H1 (cell line): Measurements from ENCODE around the gene COL25A1. TPM values are rescaled to one million over a fixed set of nuclear protein-coding genes. Genes with fewer than 3 reads are reported as not detected.

Experiments used
- CTCF ChIA-PET: fragments of 300-600 bp; sonication (Branson Sonifier 250); formaldehyde crosslinking; loops from one replicate; lab custom pipeline; 2021; ENCODE audit not compliant: partially characterized antibody; lab: Charles Lee
- POLR2A ChIA-PET: fragments of 300-600 bp; sonication (Branson Sonifier 250); formaldehyde crosslinking; loops from one replicate; lab custom pipeline; 2021; ENCODE audit warnings: inconsistent platforms; ENCODE audit not compliant: partially characterized antibody; lab: Charles Lee
- DNase-seq, 2 experiments: peaks; one replicate each; pipeline versions ENCODE4 v3.0.0 to v3.0.0-alpha.2; 2010 to 2022; ENCODE audit warnings: low spot score in 2 of 2, low read depth in 1 of 2, mixed read lengths in 1 of 2
- FAIRE-seq: peaks from 2 replicates; lab custom pipeline; 2011; peaks lifted over from hg19 to GRCh38; lab: Jason Lieb, UNC
- H2AFZ ChIP-seq: 2 replicates; pipeline ENCODE4 v1.8.1; 2012; ENCODE audit warnings: low read length, inconsistent platforms
- H2AK5ac ChIP-seq: 2 replicates; pipeline ENCODE4 v1.6.1; 2013; ENCODE audit warnings: low read depth, low read length
- H2BK120ac ChIP-seq: replicated peaks from 2 replicates; pipeline ENCODE3; 2013; ENCODE audit warnings: low read depth, low read length, inconsistent platforms
- H2BK12ac ChIP-seq: 2 replicates; pipeline ENCODE4 v1.6.1; 2013; ENCODE audit warnings: low read depth, low read length
- H2BK15ac ChIP-seq: 2 replicates; pipeline ENCODE4 v1.6.1; 2013; ENCODE audit warnings: low read length
- H2BK20ac ChIP-seq: 2 replicates; pipeline ENCODE4 v1.6.1; 2013; ENCODE audit warnings: low read length
- H2BK5ac ChIP-seq: 2 replicates; pipeline ENCODE4 v1.6.1; 2013; ENCODE audit warnings: low read depth, low read length
- H3K14ac ChIP-seq: 2 replicates; pipeline ENCODE4 v1.6.1; 2013; ENCODE audit warnings: inconsistent platforms; ENCODE audit not compliant: insufficient read length
- H3K18ac ChIP-seq: 2 replicates; pipeline ENCODE4 v1.6.1; 2013; ENCODE audit warnings: low read length; ENCODE audit errors: extremely low read depth
- H3K23ac ChIP-seq: 2 replicates; pipeline ENCODE4 v1.6.1; 2013; ENCODE audit warnings: inconsistent platforms; ENCODE audit not compliant: insufficient read length
- H3K23me2 ChIP-seq: 2 replicates; pipeline ENCODE4 v1.6.1; 2013; ENCODE audit warnings: low read depth, low read length
- H3K27ac ChIP-seq: 2 replicates; pipeline ENCODE4 v1.6.1; 2011; ENCODE audit warnings: low read depth, low read length, inconsistent platforms
- H3K27me3 ChIP-seq, 4 experiments: replicated peaks in 1 of 4; 1 replicate in 1 of 4; 2 replicates in 3 of 4; pipeline versions ENCODE4 v1.6.1 to v1.8.1; 2011 to 2013; ENCODE audit warnings: low read length in 3 of 4, mild to moderate bottlenecking in 3 of 4, inconsistent platforms in 2 of 4, mixed read lengths in 2 of 4, moderate library complexity in 1 of 4; ENCODE audit not compliant: control insufficient read depth in 3 of 4, insufficient read depth in 3 of 4; ENCODE audit errors: extremely low read depth in 1 of 4
- H3K36me3 ChIP-seq, 4 experiments: 2 replicates each; pipeline versions ENCODE4 v1.6.1 to v1.8.1; 2011 to 2013; ENCODE audit warnings: mild to moderate bottlenecking in 4 of 4, low read length in 3 of 4, moderate library complexity in 2 of 4, control low read depth in 1 of 4, inconsistent platforms in 1 of 4; ENCODE audit not compliant: insufficient read depth in 4 of 4, control insufficient read depth in 2 of 4
- H3K4ac ChIP-seq: replicated peaks from 2 replicates; pipeline ENCODE3; 2013; ENCODE audit warnings: low read length, low read depth, mixed read lengths, inconsistent platforms; ENCODE audit not compliant: insufficient read length
- H3K4me1 ChIP-seq, 4 experiments: replicated peaks in 1 of 4; 1 replicate in 1 of 4; 2 replicates in 3 of 4; pipeline versions ENCODE4 v1.6.1 to v1.8.1; 2011 to 2013; ENCODE audit warnings: low read length in 3 of 4, inconsistent platforms in 2 of 4, mixed read lengths in 1 of 4; ENCODE audit not compliant: insufficient read depth in 4 of 4, control insufficient read depth in 3 of 4
- H3K4me2 ChIP-seq, 2 experiments: 2 replicates each; pipeline versions ENCODE4 v1.6.1 to v1.8.1; 2011 to 2013; ENCODE audit warnings: low read depth in 2 of 2, low read length in 2 of 2, control low read depth in 1 of 2, inconsistent platforms in 1 of 2, mild to moderate bottlenecking in 1 of 2; ENCODE audit not compliant: insufficient read depth in 1 of 2
- H3K4me3 ChIP-seq, 4 experiments: fragments of 200-600, 300-600 bp in 1 of 4; sonication (generic), shearing (Covaris generic), sonication (Bioruptor Twin) in 1 of 4; 2 replicates each; pipeline versions ENCODE4 v1.5.1 to v1.8.1; 2011 to 2016; ENCODE audit warnings: low read length in 4 of 4, low read depth in 3 of 4, control low read depth in 2 of 4, inconsistent platforms in 2 of 4, mild to moderate bottlenecking in 2 of 4, mixed read lengths in 1 of 4, moderate library complexity in 1 of 4; ENCODE audit not compliant: insufficient read depth in 2 of 4; ENCODE audit errors: extremely low read depth in 1 of 4
- H3K56ac ChIP-seq: replicated peaks from 2 replicates; pipeline ENCODE3; 2013; ENCODE audit warnings: low read depth, mild to moderate bottlenecking, mixed read lengths, low read length, inconsistent platforms; ENCODE audit not compliant: insufficient read length
- H3K79me1 ChIP-seq: 2 replicates; pipeline ENCODE4 v1.6.1; 2013; ENCODE audit warnings: low read depth, low read length, control low read depth
- H3K79me2 ChIP-seq, 2 experiments: 2 replicates each; pipeline versions ENCODE4 v1.6.1 to v1.8.1; 2012 to 2013; ENCODE audit warnings: low read length in 2 of 2, mild to moderate bottlenecking in 2 of 2, inconsistent platforms in 1 of 2; ENCODE audit not compliant: insufficient read depth in 2 of 2, control insufficient read depth in 1 of 2
- H3K9ac ChIP-seq, 4 experiments: replicated peaks in 1 of 4; 1 replicate in 1 of 4; 2 replicates in 3 of 4; pipeline versions ENCODE4 v1.6.1 to v1.8.1; 2011 to 2013; ENCODE audit warnings: low read depth in 3 of 4, low read length in 3 of 4, control low read depth in 2 of 4, mild to moderate bottlenecking in 2 of 4, moderate library complexity in 2 of 4, inconsistent platforms in 1 of 4; ENCODE audit errors: extremely low read depth in 1 of 4
- H3K9me3 ChIP-seq, 2 experiments: 2 replicates each; pipeline versions ENCODE4 v1.6.1 to v1.8.1; 2012 to 2013; ENCODE audit warnings: mild to moderate bottlenecking in 2 of 2, moderate library complexity in 2 of 2, control low read depth in 1 of 2, inconsistent platforms in 1 of 2, low read depth in 1 of 2, low read length in 1 of 2, mixed read lengths in 1 of 2; ENCODE audit not compliant: insufficient read depth in 2 of 2
- H4K20me1 ChIP-seq, 2 experiments: replicated peaks in 1 of 2; 2 replicates each; pipeline versions ENCODE3 to v1.8.1; 2011 to 2013; ENCODE audit warnings: inconsistent platforms in 2 of 2, low read length in 2 of 2, mild to moderate bottlenecking in 1 of 2; ENCODE audit not compliant: insufficient read depth in 2 of 2, control insufficient read depth in 1 of 2
- H4K5ac ChIP-seq: 2 replicates; pipeline ENCODE4 v1.6.1; 2013; ENCODE audit warnings: low read length, low read depth, mixed read lengths, inconsistent platforms; ENCODE audit not compliant: insufficient read length
- H4K8ac ChIP-seq: 2 replicates; pipeline ENCODE4 v1.8.0; 2013; ENCODE audit warnings: mild to moderate bottlenecking, moderate library complexity, low read length, inconsistent platforms; ENCODE audit not compliant: insufficient read depth; ENCODE audit errors: extremely low read depth
- H4K91ac ChIP-seq: replicated peaks from 2 replicates; pipeline ENCODE3; 2013; ENCODE audit warnings: low read length, mixed read lengths, inconsistent platforms; ENCODE audit not compliant: insufficient read length
- CBX5 ChIP-seq: fragments of 300-800, 300-1000 bp; sonication (generic); IDR thresholded peaks from 2 replicates; pipeline ENCODE4 v1.7.1; 2016; ENCODE audit warnings: antibody characterized with exemption, low read length, low read depth
- CHD1 ChIP-seq: IDR thresholded peaks from 2 replicates; pipeline ENCODE4 v1.6.1; 2012; ENCODE audit warnings: low read depth, low read length, improper control_type of control experiment
- CTBP2 ChIP-seq: IDR thresholded peaks from 2 replicates; pipeline ENCODE4 v1.7.0; 2011; ENCODE audit warnings: borderline replicate concordance, mild to moderate bottlenecking, moderate library complexity, mixed read lengths, low read length; ENCODE audit not compliant: insufficient read depth, insufficient read length
- MAX ChIP-seq: IDR thresholded peaks from 2 replicates; pipeline ENCODE4 v1.6.1; 2012; ENCODE audit warnings: inconsistent platforms
- NANOG ChIP-seq: IDR thresholded peaks from 2 replicates; pipeline ENCODE4 v1.6.1; 2011; ENCODE audit warnings: low read length, low read depth, mild to moderate bottlenecking, inconsistent platforms; ENCODE audit not compliant: insufficient read depth, poor library complexity, severe bottlenecking
- PHF8 ChIP-seq: fragments of 200-600 bp; sonication (generic); conservative IDR thresholded peaks from 2 replicates; pipeline ENCODE4 v1.7.1; 2012; ENCODE audit warnings: low read depth, mild to moderate bottlenecking, inconsistent platforms, low read length, moderate library complexity
- RNF2 ChIP-seq: fragments of 200-900, 300-1000 bp; sonication (generic); IDR thresholded peaks from 2 replicates; pipeline ENCODE4 v1.7.1; 2016; ENCODE audit warnings: borderline replicate concordance, low read depth, mild to moderate bottlenecking, antibody characterized with exemption, low read length; ENCODE audit not compliant: poor library complexity, severe bottlenecking; ENCODE audit errors: missing control alignments
- SAP30 ChIP-seq: fragments of 300-600 bp; sonication (generic); IDR thresholded peaks from 2 replicates; pipeline ENCODE4 v1.7.1; 2012; ENCODE audit warnings: low read length, moderate library complexity, mild to moderate bottlenecking, inconsistent platforms; ENCODE audit not compliant: insufficient read depth, insufficient replicate concordance
- SIN3A ChIP-seq, 2 experiments: IDR thresholded peaks in 1 of 2; conservative IDR thresholded peaks in 1 of 2; 2 replicates each; pipeline ENCODE4 v1.6.1; 2011 to 2012; ENCODE audit warnings: low read length in 2 of 2, improper control_type of control experiment in 1 of 2, low read depth in 1 of 2, mild to moderate bottlenecking in 1 of 2
- SUZ12 ChIP-seq: fragments of 200-600 bp; sonication (generic); IDR thresholded peaks from 2 replicates; pipeline ENCODE4 v1.6.1; 2012; ENCODE audit warnings: mild to moderate bottlenecking, inconsistent platforms, low read length, moderate library complexity, mixed read lengths
- TAF7 ChIP-seq: optimal IDR thresholded peaks from 2 replicates; pipeline ENCODE3; 2011; ENCODE audit warnings: low read depth, mild to moderate bottlenecking, inconsistent platforms, low read length, moderate library complexity, borderline replicate concordance
- YY1 ChIP-seq: IDR thresholded peaks from 2 replicates; pipeline ENCODE4 v1.6.1; 2011; ENCODE audit warnings: low read depth, mild to moderate bottlenecking, low read length
- WGBS, 2 experiments: shearing (Covaris generic) in 1 of 2; methylation state at CpG; one replicate each; pipeline versions ENCODE4 v1.1.6 to v1.1.7; 2013 to 2015; ENCODE audit warnings: low lambda C conversion rate in 2 of 2, mixed read lengths in 2 of 2, inconsistent platforms in 1 of 2, low coverage in 1 of 2, missing lambda C conversion rate in 1 of 2; ENCODE audit not compliant: insufficient replicate concordance in 2 of 2, insufficient coverage in 1 of 2, insufficient read length in 1 of 2; ENCODE audit errors: extremely low coverage in 1 of 2, missing lambda C conversion rate in 1 of 2; 5-methylcytosine and 5-hydroxymethylcytosine counted together
- polyA plus RNA-seq, 7 experiments: library from polyadenylated mRNA; depleted of rRNA in 3 of 7; stranded (reverse) in 5 of 7; unstranded in 2 of 7; fragments of >200 nt in 5 of 7; fragments of 200-250 nt in 2 of 7; gene quantifications; 1 replicate in 5 of 7; 2 replicates in 1 of 7; 4 replicates in 1 of 7; pipeline versions ENCODE4 v1.2.1 to v1.2.3, GENCODE V29; 2011 to 2013; ENCODE audit warnings: missing spikeins in 2 of 7, mixed read lengths in 2 of 7
- total RNA-seq: library from RNA; stranded (reverse); fragmentation: NEBNext Ultra II Directional; extraction: Animal tissue kit (Norgen Biotek cat#: 25700); gene quantifications from 2 replicates; pipeline ENCODE4 v1.2.1, GENCODE V29; 2021

Gene COL25A1
- total and polyA plus RNA-seq, 2 of the 8 experiments (the other 6 are each of a cell fraction or from before 2014, with no cell fraction given), result 1.1 to 8.3 TPM

- H3K9me3 ChIP-seq, result no peaks in the 10 kb centered on the region
- no peaks in the 10 kb centered on the region for H3K79me2 ChIP-seq
- H4K91ac ChIP-seq, result no peak overlapping the region
- no peaks in the 10 kb centered on the region for H3K79me1 ChIP-seq
- no peak overlapping the region for H2AK5ac ChIP-seq
- H2BK20ac ChIP-seq, result no peak overlapping the region
- H2BK120ac ChIP-seq, result no peak overlapping the region
- H2AFZ ChIP-seq, result no peak overlapping the region
- no peaks in the 10 kb centered on the region for H3K4me1 ChIP-seq
- POLR2A ChIA-PET, result no interaction called here
- no peak overlapping the region for H3K4me3 ChIP-seq
- no peak overlapping the region for H3K27ac ChIP-seq
- 79% methylated on average over 4 of the region's 4 CpGs; no CpG with 5 or more reads in 1 of the 2 experiments for WGBS, 2 experiments
- H3K36me3 ChIP-seq, result no peaks in the 10 kb centered on the region
- H3K9ac ChIP-seq, result no peak overlapping the region
- no peak overlapping the region for H2BK12ac ChIP-seq
- DNase-seq, result no peak
- no peak overlapping the region for H3K18ac ChIP-seq
- no peak overlapping the region for H4K8ac ChIP-seq
- FAIRE-seq, result no peak
- no peaks in the 10 kb centered on the region for H4K20me1 ChIP-seq
- no peak overlapping the region for H3K56ac ChIP-seq
- no peak overlapping the region for H3K14ac ChIP-seq
- CTCF ChIA-PET, result interaction anchor here (0.7 to 1.5 kb wide), 5 partner anchors 8 to 1024 kb away, joined by 3 to 6 read pairs (median 3); no protein-coding TSS in a partner anchor
- no peak overlapping the region for H3K4me2 ChIP-seq
- no peak overlapping the region for H2BK5ac ChIP-seq
- no peak overlapping the region for H2BK15ac ChIP-seq
- H4K5ac ChIP-seq, result no peak overlapping the region
- H3K4ac ChIP-seq, result no peak overlapping the region
- no peaks in the 10 kb centered on the region for H3K27me3 ChIP-seq
- no peak overlapping the region for H3K23ac ChIP-seq
- H3K23me2 ChIP-seq, result no peaks in the 10 kb centered on the region
- TF ChIP-seq TAF7 (no peak), RNF2 (no peak), CBX5 (no peak), MAX (no peak), NANOG (no peak), CTBP2 (no peak), CHD1 (no peak), SIN3A (conservative IDR thresholded peaks at IDR 0.05 in 1 of 2, IDR thresholded peaks at IDR 0.05 in 1 of 2; ENCODE audit: low read depth in 1 of 2, low read length in 2 of 2) (no peak), YY1 (no peak), SAP30 (no peak), SUZ12 (no peak), PHF8 (no peak)
Observed at GRCh38 chr4:109155682-109156283, 146.7 kb downstream of the COL25A1 start.
